IPS DF 4.7 (cell line): ENCODE measurements around the gene KCNIP4.

ENCODE experiments used
- DNase-seq: peaks from one replicate; pipeline ENCODE4 v3.0.0-alpha.2; 2013; ENCODE audit warnings: low spot score; ENCODE audit errors: extremely low read depth

KCNIP4 gene

GRCh38 chr4:21202959-21203358 is 745.6 kb downstream of the KCNIP4 start:
- DNase-seq = no peak

- no peak for DNase-seq
Observed at GRCh38 chr4:21198683-21199082, 749.9 kb downstream of the KCNIP4 start.

- DNase-seq = no peak
Observed at GRCh38 chr4:21195682-21196081, 752.9 kb downstream of the KCNIP4 start.

GRCh38 chr4:21192367-21192766 is 756.2 kb downstream of the KCNIP4 start:
- no peak for DNase-seq

- DNase-seq = no peak
Observed at GRCh38 chr4:21191317-21191716, 757.3 kb downstream of the KCNIP4 start.

GRCh38 chr4:21184788-21185187 is 763.8 kb downstream of the KCNIP4 start:
- no peak for DNase-seq

GRCh38 chr4:21181716-21182115 is 766.9 kb downstream of the KCNIP4 start:
- DNase-seq = no peak

- no peak for DNase-seq
Observed at GRCh38 chr4:21177871-21178270, 770.7 kb downstream of the KCNIP4 start.

GRCh38 chr4:21177092-21177491 is 771.5 kb downstream of the KCNIP4 start:
- DNase-seq = no peak

- DNase-seq = no peak
Observed at GRCh38 chr4:21167711-21168110, 780.9 kb downstream of the KCNIP4 start.

GRCh38 chr4:21155367-21155766 is 793.2 kb downstream of the KCNIP4 start:
- DNase-seq = no peak

- no peak for DNase-seq
Observed at GRCh38 chr4:21139327-21139726, 809.2 kb downstream of the KCNIP4 start.

GRCh38 chr4:21136051-21136630 is 812.4 kb downstream of the KCNIP4 start:
- no peak for DNase-seq

GRCh38 chr4:21134994-21135393 is 813.6 kb downstream of the KCNIP4 start:
- DNase-seq = peak; percentile 11

GRCh38 chr4:21130606-21131005 is 818.0 kb downstream of the KCNIP4 start:
- DNase-seq = no peak

GRCh38 chr4:21126014-21126512 is 822.5 kb downstream of the KCNIP4 start:
- DNase-seq = no peak

- DNase-seq = no peak
Observed at GRCh38 chr4:21118301-21118700, 830.3 kb downstream of the KCNIP4 start.

GRCh38 chr4:21117541-21118180 is 830.9 kb downstream of the KCNIP4 start:
- no peak for DNase-seq

GRCh38 chr4:21113496-21114223 is 834.9 kb downstream of the KCNIP4 start:
- DNase-seq = no peak

GRCh38 chr4:21102667-21103066 is 845.9 kb downstream of the KCNIP4 start:
- no peak for DNase-seq

- no peak for DNase-seq
Observed at GRCh38 chr4:21097865-21098264, 850.7 kb downstream of the KCNIP4 start.

GRCh38 chr4:21097026-21097425 is 851.5 kb downstream of the KCNIP4 start:
- DNase-seq = no peak

GRCh38 chr4:21092531-21092930 is 856.0 kb downstream of the KCNIP4 start:
- no peak for DNase-seq
